Measurements from ENCODE around the gene TEX47. TPM values are rescaled to one million over a fixed set of nuclear protein-coding genes. Genes with fewer than 3 reads are reported as not detected.
A peak's percentile ranks its signal among the peaks of the same experiment; 100 is the strongest.

Gene TEX47
- total RNA-seq: not detected
- long read RNA-seq, donor 1: 0 reads
- long read RNA-seq, donor 2: 0 reads

GRCh38 chr7:88795553-88795952 is at the start of gene TEX47:
Gene TEX47 (minus strand): TSS chr7:88795737. CDS start chr7:88794942, 795 bp downstream.
- intact Hi-C loops (cut with DNase I): no loop called here
- DNase-seq (ENCODE audit: low spot score): no peak

- no peak for DNase-seq (ENCODE audit: low spot score)
- intact Hi-C loops (cut with DNase I): no loop called here
These were observed 49.6 kb upstream of the TEX47 start for GRCh38 chr7:88845091-88845490.

DNA sequence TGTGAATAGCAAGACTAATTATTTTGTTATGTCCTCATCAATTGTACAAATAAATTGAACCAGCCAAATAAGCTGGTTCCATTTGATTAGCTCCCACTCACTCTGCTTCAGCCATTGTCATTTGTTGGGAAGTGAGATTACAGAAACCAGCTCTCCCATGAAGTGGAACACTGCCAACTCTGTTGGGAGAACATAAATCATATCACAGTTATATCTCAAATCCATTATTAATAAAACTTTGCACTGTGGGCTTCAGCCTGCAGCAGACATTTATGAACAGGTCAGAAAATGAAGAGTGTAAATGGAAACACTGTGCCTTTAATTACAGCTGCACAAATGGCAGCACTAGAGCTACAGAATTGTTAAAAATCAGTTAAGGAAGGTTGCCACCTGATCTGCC is 46.7 kb upstream of the TEX47 start:
- no peak for DNase-seq (ENCODE audit: low spot score)
- intact Hi-C loops (cut with DNase I): no loop called here

DNA sequence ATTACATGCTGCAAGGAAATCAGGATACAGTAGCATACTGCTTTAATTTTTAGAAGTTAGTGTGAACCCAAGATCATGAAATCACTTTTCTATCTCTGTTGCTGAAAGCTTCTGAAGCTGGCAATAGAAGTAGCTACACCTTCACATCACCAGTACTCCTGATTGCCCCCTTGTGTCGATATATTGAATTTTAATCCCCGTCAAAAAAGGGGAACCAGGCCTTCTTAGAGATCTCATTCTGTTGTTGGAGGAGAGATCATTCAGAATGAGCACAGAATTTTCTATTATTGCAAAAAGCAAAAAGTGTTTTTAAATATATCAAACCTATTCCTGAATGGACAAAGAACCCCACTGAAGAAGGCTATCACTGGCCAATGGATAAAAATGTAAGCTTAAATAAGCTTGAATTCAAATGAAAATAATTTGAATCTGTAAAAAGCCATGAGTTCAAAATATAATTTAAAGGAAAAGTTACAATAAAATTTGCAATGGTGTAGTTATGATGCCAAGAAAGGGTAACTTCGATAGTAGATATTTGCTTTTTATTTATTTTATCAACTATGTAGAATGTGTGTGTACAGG is 39.7 kb upstream of the TEX47 start:
- no peak for DNase-seq (ENCODE audit: low spot score)
- intact Hi-C loops (cut with DNase I): no loop called here

GRCh38 chr7:88826222-88826621 is 30.7 kb upstream of the TEX47 start:
- no peak for DNase-seq (ENCODE audit: low spot score)
- intact Hi-C loops (cut with DNase I): no loop called here

- intact Hi-C loops (cut with DNase I): no loop called here
- no peak for DNase-seq (ENCODE audit: low spot score)
These were observed 23.0 kb upstream of the TEX47 start for GRCh38 chr7:88818552-88818951.

- no peak for DNase-seq (ENCODE audit: low spot score)
These were observed 10.9 kb upstream of the TEX47 start for GRCh38 chr7:88806280-88807037.

DNA sequence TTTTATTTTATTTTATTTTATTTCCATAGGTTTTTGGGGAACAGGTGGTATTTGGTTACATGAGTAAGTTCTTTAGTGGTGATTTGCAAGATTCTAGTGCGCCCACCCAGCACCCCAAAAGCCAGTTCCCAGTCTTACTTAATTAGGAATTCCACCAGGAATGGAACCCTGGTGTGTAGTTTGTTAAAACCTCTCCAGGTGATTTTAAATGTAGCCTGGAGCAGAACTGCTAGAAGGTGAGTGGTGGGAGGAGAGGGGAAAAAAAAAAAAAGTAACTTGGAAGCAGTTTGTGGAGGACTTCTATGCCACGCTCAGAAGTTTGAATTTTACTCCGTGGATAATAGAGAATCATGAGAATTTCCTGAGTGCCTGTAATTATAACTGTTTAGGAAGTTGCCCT is 5.5 kb upstream of the TEX47 start:
- DNase-seq (ENCODE audit: low spot score): no peak
- intact Hi-C loops (cut with DNase I): no loop called here

More at GRCh38 chr7:88806280-88807037, 10.9 kb upstream of the TEX47 start:
- intact Hi-C loops (cut with DNase I): no loop called here

- intact Hi-C loops (cut with DNase I): no loop called here
- DNase-seq (ENCODE audit: low spot score): no peak
These were observed 3.2 kb downstream of the TEX47 start for GRCh38 chr7:88792361-88792760.

GRCh38 chr7:88791891-88792290 is 3.6 kb downstream of the TEX47 start:
- intact Hi-C loops (cut with DNase I): no loop called here
- no peak for DNase-seq (ENCODE audit: low spot score)

- intact Hi-C loops (cut with DNase I): no loop called here
- no peak for DNase-seq (ENCODE audit: low spot score)
These were observed 6.0 kb downstream of the TEX47 start for GRCh38 chr7:88789480-88790064.

- intact Hi-C loops (cut with DNase I): no loop called here
- DNase-seq (ENCODE audit: low spot score): no peak
These were observed 7.8 kb downstream of the TEX47 start for GRCh38 chr7:88787777-88788176.

DNA sequence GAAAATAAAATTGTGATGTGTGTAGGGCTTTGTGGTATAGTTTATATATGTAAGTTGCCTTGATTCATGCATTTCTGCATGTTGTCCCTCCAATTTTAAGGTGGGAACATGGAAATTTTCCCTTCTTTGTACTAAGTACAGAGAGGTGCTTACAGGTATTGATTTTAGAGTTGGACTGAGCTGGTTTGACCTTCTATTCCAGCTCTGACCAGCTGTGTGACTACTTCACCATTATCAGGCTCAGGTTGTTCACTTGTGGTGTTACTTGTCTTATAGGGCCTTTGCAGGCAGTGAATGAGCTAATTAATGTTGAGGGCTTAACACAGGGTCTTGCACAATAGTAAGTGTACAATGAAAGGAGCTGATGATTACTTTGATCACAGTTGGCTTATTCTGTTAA is 19.7 kb downstream of the TEX47 start:
- no peak for DNase-seq (ENCODE audit: low spot score)
- intact Hi-C loops (cut with DNase I): no loop called here

- intact Hi-C loops (cut with DNase I): no loop called here
- no peak for DNase-seq (ENCODE audit: low spot score)
These were observed 22.8 kb downstream of the TEX47 start for GRCh38 chr7:88772776-88773175.

DNA sequence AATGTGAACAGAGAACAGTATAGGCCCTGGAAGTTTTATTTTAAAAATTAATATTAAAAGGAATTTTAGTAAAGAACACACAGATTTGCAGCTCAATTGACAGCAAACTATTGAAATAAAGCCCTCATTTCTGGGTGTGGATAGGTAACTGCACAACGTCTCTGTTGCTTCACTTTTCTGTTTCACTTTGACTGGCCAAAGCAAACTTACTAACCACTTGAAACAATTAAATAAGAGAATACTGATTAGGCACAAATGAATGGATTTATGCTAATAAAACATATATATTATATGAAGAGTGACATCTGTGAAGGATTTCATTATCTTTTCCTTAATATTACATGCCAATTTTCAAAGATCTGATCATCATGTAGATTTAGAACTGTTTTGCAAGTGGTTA is 24.1 kb downstream of the TEX47 start:
- DNase-seq (ENCODE audit: low spot score): no peak
- intact Hi-C loops (cut with DNase I): no loop called here

DNA sequence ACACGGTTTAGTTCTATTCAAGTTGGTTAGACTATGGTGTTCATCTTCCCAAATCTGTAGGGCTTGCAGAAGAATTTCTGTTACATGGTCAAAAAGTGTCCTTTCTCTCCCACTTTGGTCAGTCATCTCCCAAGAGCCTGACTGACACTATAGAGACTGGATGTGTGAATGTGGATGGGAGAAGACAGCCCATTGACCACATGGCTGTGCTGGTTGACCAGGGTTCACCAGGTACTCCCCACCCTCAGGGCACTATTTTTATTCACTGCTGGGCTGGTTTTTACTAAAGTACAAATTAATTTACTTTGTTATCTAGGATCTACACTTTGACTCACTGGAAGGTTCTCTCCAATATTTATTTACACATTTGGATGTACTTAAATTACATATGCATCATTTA is 33.8 kb downstream of the TEX47 start:
- intact Hi-C loops (cut with DNase I): no loop called here
- no peak for DNase-seq (ENCODE audit: low spot score)

GRCh38 chr7:88760136-88760515 is 35.4 kb downstream of the TEX47 start:
- intact Hi-C loops (cut with DNase I): no loop called here
- no peak for DNase-seq (ENCODE audit: low spot score)

- peak; percentile 82 for DNase-seq (ENCODE audit: low spot score)
- intact Hi-C loops (cut with DNase I): no loop called here
These were observed 36.1 kb downstream of the TEX47 start, which contains the start of gene ZNF804B for GRCh38 chr7:88759230-88760135. Gene ZNF804B (plus strand): TSS chr7:88759700. CDS start chr7:88759977, 277 bp downstream.

DNA sequence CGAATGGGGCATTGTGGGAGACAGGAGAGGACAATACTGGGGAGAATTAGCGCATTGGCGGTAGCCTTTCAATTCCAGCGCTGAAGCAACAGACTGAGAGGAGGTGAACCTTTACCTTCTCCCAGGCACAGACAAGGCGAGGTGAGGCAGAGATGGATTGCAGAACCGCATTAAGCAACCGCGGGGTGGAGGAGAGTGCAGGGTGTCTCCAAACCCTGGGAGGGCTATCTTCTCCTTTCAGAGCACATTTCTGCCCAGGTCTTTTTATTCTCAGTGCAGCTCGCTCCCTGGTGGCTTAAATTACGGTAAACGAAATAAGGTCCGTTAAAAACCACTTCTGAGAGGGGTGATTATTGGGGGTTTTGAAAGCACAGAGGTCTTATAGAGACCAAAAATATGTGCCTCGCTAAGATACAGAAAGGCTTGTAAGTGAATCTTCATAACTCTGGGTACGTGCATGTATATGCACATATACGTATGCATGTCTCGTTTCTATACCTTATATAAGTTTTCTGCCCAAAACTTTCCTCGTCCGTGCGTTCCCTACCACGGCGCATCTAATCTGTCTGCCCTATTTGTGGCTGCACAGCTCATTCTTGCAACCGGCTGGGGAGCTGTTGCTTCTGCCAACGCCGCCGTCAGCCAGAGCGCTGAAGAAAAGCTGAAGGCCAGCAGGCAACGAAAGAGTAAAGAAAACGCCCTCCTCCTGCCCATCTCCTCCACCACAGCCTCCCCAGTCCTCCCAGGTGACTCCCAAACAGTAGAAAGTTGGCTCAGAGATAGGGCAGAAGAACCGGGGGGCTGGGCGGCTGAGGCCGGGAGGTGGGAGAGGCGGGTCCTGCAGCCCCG is 36.9 kb downstream of the TEX47 start:
- intact Hi-C loops (cut with DNase I): no loop called here
- no peak for DNase-seq (ENCODE audit: low spot score)
